Transverse colon (tissue), 4 donors: ENCODE results near the gene SLC6A16.

Experiments
- CTCF ChIP-seq, 5 experiments: fragments of 200-600 bp in 3 of 5; fragments of 450-650 bp in 2 of 5; sonication (generic) in 3 of 5; IDR thresholded peaks; 1 replicate in 2 of 5; 2 replicates in 3 of 5; pipeline ENCODE4 v1.5.1; 2016 to 2017; ENCODE audit warnings: antibody characterized with exemption in 5 of 5, inconsistent platforms in 3 of 5, mild to moderate bottlenecking in 2 of 5, moderate library complexity in 1 of 5
- POLR2A ChIP-seq: fragments of 450-650 bp; IDR thresholded peaks from one replicate; pipeline ENCODE4 v1.6.1; 2016; ENCODE audit warnings: antibody characterized with exemption, mild to moderate bottlenecking, moderate library complexity
- POLR2AphosphoS5 ChIP-seq, 3 donors: sonication (generic); formaldehyde crosslinking; IDR thresholded peaks; one replicate each; pipeline ENCODE4 v1.6.1; 2016; ENCODE audit warnings: antibody characterized with exemption in 3 of 3

- TF ChIP-seq CTCF (IDR thresholded peaks at IDR 0.05) (no peak), POLR2AphosphoS5 (IDR thresholded peaks at IDR 0.05) (no peak), POLR2A (no peak)
Measured at GRCh38 chr19:49364083-49364737, 39.2 kb upstream of the SLC6A16 start.
